WERI-Rb-1 (cell line): ENCODE data around the gene COL6A2.

ENCODE experiments used
- DNase-seq: peaks from one replicate; pipeline ENCODE4 v3.0.0-alpha.2; 2020
- H3K27ac ChIP-seq: fragments of 250-450 bp; sonication (Bioruptor Pico); 2 replicates; pipeline ENCODE4 v1.5.1; 2020; ENCODE audit warnings: mild to moderate bottlenecking, moderate library complexity
- H3K27me3 ChIP-seq: fragments of 250-450 bp; sonication (Bioruptor Pico); 2 replicates; pipeline ENCODE4 v1.5.1; 2021; ENCODE audit warnings: mild to moderate bottlenecking, low read depth, moderate library complexity; ENCODE audit not compliant: insufficient read depth, severe bottlenecking
- H3K36me3 ChIP-seq: fragments of 250-450 bp; sonication (Bioruptor Pico); 2 replicates; pipeline ENCODE4 v1.5.1; 2020; ENCODE audit warnings: mild to moderate bottlenecking, moderate library complexity
- H3K4me3 ChIP-seq: 2 replicates; pipeline ENCODE4 v1.5.1; 2011; ENCODE audit warnings: low read depth, mild to moderate bottlenecking, control low read depth, low read length
- H3K9me3 ChIP-seq: fragments of 250-450 bp; sonication (Bioruptor Pico); 2 replicates; pipeline ENCODE4 v1.5.1; 2021; ENCODE audit warnings: mild to moderate bottlenecking, moderate library complexity; ENCODE audit not compliant: severe bottlenecking
- TF ChIP-seq, protein P1 (sequence below): IDR thresholded peaks from 2 replicates; pipeline ENCODE4 v1.5.1; 2011; ENCODE audit warnings: low read depth, mild to moderate bottlenecking, control low read depth, inconsistent platforms, low read length

Gene COL6A2

DNA sequence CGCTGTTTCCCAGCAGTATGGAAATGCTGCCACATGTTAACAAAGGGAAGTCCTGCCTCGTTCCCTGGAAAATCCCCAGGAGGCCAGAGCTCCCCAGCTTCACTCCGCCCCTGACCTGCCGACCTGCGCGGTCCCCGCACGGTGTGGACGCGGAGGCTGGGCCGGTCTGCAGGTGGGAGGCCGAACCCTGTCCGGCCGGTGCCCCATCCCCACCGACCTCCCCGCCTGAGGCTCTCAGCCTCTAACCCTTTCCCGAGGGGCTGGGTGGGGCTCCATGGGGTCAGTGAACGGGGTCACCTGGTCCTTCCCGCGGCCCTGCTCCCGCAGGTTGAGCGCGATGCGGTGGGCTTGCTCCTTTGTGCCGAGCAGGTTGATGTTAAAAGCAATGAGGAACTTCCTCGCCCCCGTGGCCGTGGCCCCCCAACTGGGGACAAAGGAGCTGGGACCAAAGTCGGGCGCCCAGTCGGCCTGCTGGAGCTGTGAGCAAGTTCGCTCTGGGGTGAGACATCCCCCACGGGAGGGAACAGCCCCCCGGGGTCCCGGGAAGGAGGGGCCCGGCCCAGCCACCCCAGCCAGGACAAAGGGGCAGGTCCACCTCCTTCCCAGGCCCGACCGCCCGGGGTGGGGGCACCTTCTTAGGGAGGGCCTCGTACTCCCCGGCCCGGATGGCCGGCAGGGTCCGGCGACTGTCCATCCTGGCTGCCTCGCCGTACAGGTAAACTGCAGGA lies 53.5 kb downstream of the COL6A2 start:
- Histone ChIP-seq H3K4me3 (no peak overlapping the region), H3K9me3 (no peaks in the 10 kb centered on the region), H3K36me3 (no peaks in the 10 kb centered on the region), H3K27ac (no peak overlapping the region), H3K27me3 (no peaks in the 10 kb centered on the region)
- TF ChIP-seq, protein P1, sequence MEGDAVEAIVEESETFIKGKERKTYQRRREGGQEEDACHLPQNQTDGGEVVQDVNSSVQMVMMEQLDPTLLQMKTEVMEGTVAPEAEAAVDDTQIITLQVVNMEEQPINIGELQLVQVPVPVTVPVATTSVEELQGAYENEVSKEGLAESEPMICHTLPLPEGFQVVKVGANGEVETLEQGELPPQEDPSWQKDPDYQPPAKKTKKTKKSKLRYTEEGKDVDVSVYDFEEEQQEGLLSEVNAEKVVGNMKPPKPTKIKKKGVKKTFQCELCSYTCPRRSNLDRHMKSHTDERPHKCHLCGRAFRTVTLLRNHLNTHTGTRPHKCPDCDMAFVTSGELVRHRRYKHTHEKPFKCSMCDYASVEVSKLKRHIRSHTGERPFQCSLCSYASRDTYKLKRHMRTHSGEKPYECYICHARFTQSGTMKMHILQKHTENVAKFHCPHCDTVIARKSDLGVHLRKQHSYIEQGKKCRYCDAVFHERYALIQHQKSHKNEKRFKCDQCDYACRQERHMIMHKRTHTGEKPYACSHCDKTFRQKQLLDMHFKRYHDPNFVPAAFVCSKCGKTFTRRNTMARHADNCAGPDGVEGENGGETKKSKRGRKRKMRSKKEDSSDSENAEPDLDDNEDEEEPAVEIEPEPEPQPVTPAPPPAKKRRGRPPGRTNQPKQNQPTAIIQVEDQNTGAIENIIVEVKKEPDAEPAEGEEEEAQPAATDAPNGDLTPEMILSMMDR = no peak
- peak; percentile 6 for DNase-seq

DNA sequence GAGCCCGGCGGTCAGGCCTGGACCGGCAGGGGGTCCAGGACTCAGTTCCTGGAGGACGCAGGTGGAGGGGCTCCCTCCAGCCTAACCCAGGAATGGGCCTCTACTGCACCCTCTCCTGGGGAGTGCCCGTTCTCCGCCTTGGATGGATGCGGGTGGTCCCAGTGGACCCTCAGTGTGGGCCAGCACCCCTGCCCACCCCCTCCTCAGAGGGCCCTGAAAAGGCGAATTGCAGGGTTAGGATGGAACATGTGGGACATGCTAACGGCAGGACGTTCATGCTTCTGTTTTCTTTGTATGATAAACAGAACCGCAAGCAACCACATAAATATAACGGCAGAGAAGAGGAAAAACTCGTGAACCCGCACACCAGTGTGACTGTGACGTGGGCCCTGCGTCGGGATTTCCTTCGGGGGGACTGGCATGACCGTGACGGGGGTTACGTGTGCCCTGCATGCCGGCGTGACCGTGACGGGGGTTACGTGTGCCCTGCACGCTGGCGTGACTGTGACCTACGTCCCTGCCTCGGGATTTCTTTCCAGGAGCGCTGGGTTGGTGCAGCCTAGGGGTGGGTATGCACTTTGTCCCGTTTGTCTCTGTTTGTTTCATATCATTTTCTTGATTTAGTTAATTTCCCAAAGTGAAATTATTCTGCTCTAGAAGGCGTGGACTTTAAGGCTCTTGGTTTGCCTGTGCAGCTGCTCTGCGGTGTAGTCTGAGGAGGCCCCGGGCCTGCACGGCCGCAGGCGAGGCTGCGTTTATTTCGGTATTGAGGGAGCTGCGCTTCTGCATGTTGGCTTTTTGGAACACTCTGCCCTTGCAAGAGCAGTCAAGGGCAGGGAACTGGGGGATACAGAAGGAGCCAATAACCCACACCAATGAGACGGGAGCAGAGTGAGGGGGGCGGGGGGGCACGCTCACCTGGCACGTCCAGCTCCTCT lies 54.3 kb downstream of the COL6A2 start:
- H3K4me3 ChIP-seq = no peak overlapping the region
- TF ChIP-seq, protein P1 = no peak
- DNase-seq = peak; percentile 6
- no peak overlapping the region for H3K27ac ChIP-seq
- H3K36me3 ChIP-seq = no peaks in the 10 kb centered on the region
- no peaks in the 10 kb centered on the region for H3K27me3 ChIP-seq
- no peaks in the 10 kb centered on the region for H3K9me3 ChIP-seq

DNA sequence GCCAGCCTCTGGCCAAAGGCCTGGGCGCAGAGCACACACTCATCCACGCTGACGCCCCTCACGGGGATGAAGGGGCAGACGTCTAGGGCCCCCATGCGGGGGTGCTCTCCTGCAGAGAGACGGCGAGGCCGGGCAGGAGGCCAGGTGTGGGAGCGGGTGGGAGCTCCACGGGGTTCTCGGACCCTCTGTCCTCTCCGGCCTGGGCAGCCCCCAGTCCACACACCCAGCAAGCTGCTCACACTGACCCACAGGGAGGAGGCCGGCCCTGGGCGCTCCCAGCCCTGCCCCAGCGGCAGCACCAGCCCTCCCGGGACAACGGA lies 55.0 kb downstream of the COL6A2 start:
- TF ChIP-seq, protein P1 = no peak
- Histone ChIP-seq H3K27ac (peak overlapping the region; percentile 77; the same call in 1 of the 2 replicates), H3K36me3 (no peaks in the 10 kb centered on the region), H3K4me3 (no peak overlapping the region), H3K9me3 (no peaks in the 10 kb centered on the region), H3K27me3 (no peaks in the 10 kb centered on the region)
- no peak for DNase-seq

DNA sequence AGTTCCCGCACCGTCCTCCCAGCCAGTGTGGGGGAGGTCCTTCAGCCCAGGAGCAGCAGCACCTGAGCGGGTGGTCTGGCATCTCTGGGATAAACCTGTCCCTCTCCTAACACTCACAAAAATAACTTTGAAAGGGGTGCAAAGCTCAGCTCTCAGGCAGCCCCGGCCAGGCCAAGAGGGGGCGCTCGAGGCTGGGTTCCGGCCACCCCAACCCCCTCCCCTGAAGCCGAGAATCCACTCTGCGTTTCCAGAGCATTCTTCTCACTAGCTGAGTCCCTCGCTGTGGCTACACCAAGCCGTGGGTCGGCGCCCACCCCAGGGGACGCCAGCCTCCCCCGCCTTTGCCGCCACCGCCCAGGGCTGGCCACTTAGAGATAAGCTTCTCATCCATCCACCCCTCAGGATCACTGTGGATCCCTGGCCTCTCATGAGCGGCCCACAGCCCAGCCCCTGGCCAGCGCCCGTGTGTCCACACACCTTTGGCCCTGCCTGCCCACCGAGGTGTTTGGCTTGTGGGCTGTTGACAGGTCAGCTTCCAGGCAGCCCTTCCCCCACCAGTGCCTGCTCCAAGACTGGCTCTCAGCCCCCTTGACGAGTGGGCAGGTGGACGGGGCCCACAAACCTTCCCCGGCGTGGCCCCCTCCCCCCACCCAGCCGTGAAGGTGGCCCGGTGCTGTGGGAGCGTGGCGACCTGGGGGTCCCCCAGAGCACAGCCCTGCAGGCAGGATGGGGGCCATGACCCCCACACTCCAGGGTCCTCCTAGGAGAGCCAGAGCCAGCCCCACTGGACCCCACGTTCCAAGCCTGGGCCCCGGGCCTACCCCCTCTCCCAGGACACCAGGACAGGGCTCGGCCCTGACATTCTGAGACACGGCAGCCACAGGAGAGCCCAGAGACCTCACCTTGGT lies 55.6 kb downstream of the COL6A2 start:
- TF ChIP-seq, protein P1 = peak; percentile 95
- Histone ChIP-seq H3K27ac (peak overlapping the region; percentile 77), H3K36me3 (no peaks in the 10 kb centered on the region), H3K4me3 (no peak overlapping the region; the same call in 1 of the 2 replicates), H3K9me3 (no peaks in the 10 kb centered on the region), H3K27me3 (no peaks in the 10 kb centered on the region)
- peak; percentile 85 for DNase-seq

DNA sequence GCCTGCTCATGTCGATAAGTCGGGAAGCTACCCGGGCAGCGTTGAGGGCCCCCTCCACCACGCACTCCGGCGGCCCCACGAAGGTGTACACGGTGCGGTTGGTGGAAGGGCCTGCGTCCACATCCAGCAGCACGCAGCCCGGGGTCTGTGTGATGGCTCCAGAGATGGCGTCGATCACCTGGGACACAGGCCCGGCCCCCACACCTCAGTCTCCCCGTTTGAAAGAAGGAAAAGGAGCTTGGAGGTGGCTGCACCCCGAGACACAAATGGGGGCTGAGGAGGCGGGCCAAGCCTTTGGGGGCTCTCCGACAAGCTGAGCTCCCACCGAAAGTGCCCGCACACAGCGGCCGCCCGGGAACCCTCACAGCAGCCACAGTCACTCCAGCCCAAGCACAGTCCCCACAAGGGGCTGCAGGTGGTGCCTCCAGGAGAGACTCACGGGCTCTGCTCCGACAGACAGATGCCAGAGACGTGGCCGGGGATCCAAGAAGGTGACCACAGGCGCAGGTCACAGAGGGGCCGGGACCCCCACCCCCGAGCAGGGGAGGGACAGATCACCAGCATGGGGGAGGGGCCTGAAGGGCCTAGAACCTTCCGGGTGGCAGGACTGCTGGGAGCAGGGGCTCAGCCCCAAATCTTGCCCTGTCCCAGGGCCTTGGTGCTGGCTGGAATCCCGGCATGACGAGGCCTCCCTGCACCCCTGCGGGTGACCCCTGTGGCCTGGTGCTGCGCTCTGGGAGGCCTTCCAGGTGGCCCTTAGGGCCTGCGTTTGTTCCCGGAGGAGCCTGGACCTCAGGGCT lies 56.4 kb downstream of the COL6A2 start:
- H3K27ac ChIP-seq = peak overlapping the region; percentile 77
- TF ChIP-seq, protein P1 = no peak
- H3K9me3 ChIP-seq = no peaks in the 10 kb centered on the region
- no peak overlapping the region for H3K4me3 ChIP-seq
- DNase-seq = peak; percentile 12
- H3K27me3 ChIP-seq = no peaks in the 10 kb centered on the region
- H3K36me3 ChIP-seq = no peaks in the 10 kb centered on the region
